ENCODE data around the gene RPP40. TPM values are rescaled to one million over a fixed set of nuclear protein-coding genes. Genes with fewer than 3 reads are reported as not detected.
A peak's percentile ranks its signal among the peaks of the same experiment; 100 is the strongest.

Gene RPP40
- polyA plus RNA-seq, 1 of the 3 experiments (the other 2 are of a cell fraction): 9.8 TPM

DNA sequence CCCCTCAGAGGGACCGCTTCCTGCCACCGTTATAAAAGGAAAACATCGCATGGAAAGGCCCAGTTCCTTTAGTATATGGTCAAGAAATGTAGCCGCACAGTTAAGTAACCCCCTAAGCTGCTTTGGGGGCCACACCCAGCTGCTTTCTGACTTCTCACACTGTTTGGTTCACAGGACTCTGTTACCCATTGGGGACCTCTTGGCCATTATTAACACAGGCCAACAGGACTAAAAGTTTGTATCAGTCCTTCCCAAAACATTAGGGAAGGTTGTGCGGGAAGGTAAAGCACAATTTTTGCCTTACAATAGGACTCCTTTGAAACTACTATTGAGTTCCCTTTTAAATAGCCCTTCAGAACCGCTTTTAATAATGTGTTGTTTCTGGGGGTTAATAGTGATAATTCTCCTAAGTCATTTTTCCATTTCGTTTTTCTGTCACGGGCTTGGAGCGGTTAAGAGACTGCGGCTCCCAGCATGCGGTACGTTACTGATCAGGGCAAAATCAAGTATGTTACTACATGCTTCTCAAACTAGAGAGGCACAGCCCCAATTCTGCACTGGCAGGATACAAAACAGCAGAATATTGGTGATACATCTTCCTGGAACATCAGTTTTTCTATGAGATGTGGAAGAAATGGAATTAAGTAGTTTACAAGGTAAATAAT is 668 bp upstream of the RPP40 start:
- peak overlapping the region; percentile 74 to 87 for H3K27ac ChIP-seq (ENCODE audit: low read depth in 2 of 2, low read length in 1 of 2)
- peaks cover 13 to 21% of the 10 kb centered on the region in 2 experiments for H3K36me3 ChIP-seq (replicated peaks in 1 of 2; ENCODE audit: control insufficient read depth in 1 of 2, insufficient read depth in 2 of 2, low read length in 1 of 2)
- H3F3A ChIP-seq (replicated peaks; ENCODE audit: insufficient read depth): no peaks in the 10 kb centered on the region
- TF ChIP-seq EP300 (IDR thresholded peaks at IDR 0.05; ENCODE audit: borderline replicate concordance in 1 of 2, low read depth in 1 of 2, low read length in 1 of 2) (no peak), YY1 (IDR thresholded peaks at IDR 0.05; ENCODE audit: low read depth) (no peak)
- TF ChIP-seq, protein P1, sequence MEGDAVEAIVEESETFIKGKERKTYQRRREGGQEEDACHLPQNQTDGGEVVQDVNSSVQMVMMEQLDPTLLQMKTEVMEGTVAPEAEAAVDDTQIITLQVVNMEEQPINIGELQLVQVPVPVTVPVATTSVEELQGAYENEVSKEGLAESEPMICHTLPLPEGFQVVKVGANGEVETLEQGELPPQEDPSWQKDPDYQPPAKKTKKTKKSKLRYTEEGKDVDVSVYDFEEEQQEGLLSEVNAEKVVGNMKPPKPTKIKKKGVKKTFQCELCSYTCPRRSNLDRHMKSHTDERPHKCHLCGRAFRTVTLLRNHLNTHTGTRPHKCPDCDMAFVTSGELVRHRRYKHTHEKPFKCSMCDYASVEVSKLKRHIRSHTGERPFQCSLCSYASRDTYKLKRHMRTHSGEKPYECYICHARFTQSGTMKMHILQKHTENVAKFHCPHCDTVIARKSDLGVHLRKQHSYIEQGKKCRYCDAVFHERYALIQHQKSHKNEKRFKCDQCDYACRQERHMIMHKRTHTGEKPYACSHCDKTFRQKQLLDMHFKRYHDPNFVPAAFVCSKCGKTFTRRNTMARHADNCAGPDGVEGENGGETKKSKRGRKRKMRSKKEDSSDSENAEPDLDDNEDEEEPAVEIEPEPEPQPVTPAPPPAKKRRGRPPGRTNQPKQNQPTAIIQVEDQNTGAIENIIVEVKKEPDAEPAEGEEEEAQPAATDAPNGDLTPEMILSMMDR (IDR thresholded peaks at IDR 0.05): no peak
- no peaks in the 10 kb centered on the region for H3K9me3 ChIP-seq
- no peaks in the 10 kb centered on the region for H3K27me3 ChIP-seq (ENCODE audit: insufficient read depth)
- H3K9me2 ChIP-seq: no peaks in the 10 kb centered on the region
- ChIA-PET CTCF (interaction anchor here (0.6 to 1.9 kb wide), 9 partner anchors 9 to 543 kb away, joined by 3 to 5 read pairs (median 3); no protein-coding TSS in a partner anchor), POLR2A (interaction anchor here (1.5 kb wide), 1 partner anchor 228 kb away, joined by 4 read pairs; the partner anchor contains the start of gene CDYL)
- peak overlapping the region; percentile 99 for H2AFZ ChIP-seq (ENCODE audit: low read depth)
- H3K79me2 ChIP-seq (ENCODE audit: insufficient read depth): no peaks in the 10 kb centered on the region
- H3K4me1 ChIP-seq (ENCODE audit: control insufficient read depth in 1 of 2, insufficient read depth in 2 of 2, low read depth in 1 of 2, low read length in 1 of 2): peaks cover 0 to 2% of the 10 kb centered on the region in 2 experiments; a peak in 2 of 4 replicates
- WGBS (ENCODE audit: low lambda C conversion rate): 64% methylated on average over 12 of the region's 12 CpGs
- peak overlapping the region; percentile 51 to 76 for H3K4me3 ChIP-seq (ENCODE audit: low read depth in 2 of 2, low read length in 1 of 2)
- no peak for DNase-seq
- H3K9ac ChIP-seq: peak overlapping the region; percentile 80
- H4K20me1 ChIP-seq (ENCODE audit: insufficient read depth): no peaks in the 10 kb centered on the region
- peak overlapping the region; percentile 96 for H3K4me2 ChIP-seq

DNA sequence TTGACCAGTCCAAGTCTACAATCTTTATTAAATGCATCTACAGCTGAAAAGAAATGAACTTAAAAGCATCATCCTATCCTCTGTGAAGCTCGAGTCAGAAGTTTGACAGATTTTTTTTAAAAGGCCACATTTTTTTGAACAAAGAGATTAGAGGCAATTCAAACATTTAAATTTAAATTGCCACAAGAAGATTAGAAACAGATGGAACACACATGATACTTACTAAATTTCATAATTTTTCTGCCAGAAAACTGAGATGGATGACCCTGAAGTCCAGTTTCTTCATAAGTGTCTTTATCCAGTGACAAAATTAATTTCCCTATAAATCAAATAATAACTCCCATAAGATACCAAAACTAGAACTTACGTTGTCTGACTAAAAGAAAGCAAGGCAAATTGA is 4.3 kb downstream of the RPP40 start:
- 60% methylated on average over 2 of the region's 2 CpGs for WGBS (ENCODE audit: low lambda C conversion rate)
- ChIA-PET POLR2A (no interaction called here), CTCF (no interaction called here)
- H2AFZ ChIP-seq (ENCODE audit: low read depth): no peak overlapping the region
- H3K9me3 ChIP-seq: no peaks in the 10 kb centered on the region
- TF ChIP-seq RAD21 (IDR thresholded peaks at IDR 0.05; ENCODE audit: low read length) (no peak), FOXM1 (IDR thresholded peaks at IDR 0.05; ENCODE audit: low read depth) (no peak), RFX5 (IDR thresholded peaks at IDR 0.05; ENCODE audit: low read length) (no peak), FOXJ3 (CRISPR knock-in tag; IDR thresholded peaks at IDR 0.05) (no peak)
- TF ChIP-seq, protein P2, sequence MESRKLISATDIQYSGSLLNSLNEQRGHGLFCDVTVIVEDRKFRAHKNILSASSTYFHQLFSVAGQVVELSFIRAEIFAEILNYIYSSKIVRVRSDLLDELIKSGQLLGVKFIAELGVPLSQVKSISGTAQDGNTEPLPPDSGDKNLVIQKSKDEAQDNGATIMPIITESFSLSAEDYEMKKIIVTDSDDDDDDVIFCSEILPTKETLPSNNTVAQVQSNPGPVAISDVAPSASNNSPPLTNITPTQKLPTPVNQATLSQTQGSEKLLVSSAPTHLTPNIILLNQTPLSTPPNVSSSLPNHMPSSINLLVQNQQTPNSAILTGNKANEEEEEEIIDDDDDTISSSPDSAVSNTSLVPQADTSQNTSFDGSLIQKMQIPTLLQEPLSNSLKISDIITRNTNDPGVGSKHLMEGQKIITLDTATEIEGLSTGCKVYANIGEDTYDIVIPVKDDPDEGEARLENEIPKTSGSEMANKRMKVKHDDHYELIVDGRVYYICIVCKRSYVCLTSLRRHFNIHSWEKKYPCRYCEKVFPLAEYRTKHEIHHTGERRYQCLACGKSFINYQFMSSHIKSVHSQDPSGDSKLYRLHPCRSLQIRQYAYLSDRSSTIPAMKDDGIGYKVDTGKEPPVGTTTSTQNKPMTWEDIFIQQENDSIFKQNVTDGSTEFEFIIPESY (IDR thresholded peaks at IDR 0.05; ENCODE audit: borderline replicate concordance, low read depth): no peak
- TF ChIP-seq, protein P3, sequence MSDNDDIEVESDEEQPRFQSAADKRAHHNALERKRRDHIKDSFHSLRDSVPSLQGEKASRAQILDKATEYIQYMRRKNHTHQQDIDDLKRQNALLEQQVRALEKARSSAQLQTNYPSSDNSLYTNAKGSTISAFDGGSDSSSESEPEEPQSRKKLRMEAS (IDR thresholded peaks at IDR 0.05; ENCODE audit: low read depth): no peak
- no peak overlapping the region for H3K9ac ChIP-seq
- H3F3A ChIP-seq (replicated peaks; ENCODE audit: insufficient read depth): no peaks in the 10 kb centered on the region
- H3K27me3 ChIP-seq (ENCODE audit: insufficient read depth): no peaks in the 10 kb centered on the region
- peaks cover 0 to under 1% of the 10 kb centered on the region in 2 experiments; a peak in 2 of 4 replicates for H3K4me1 ChIP-seq (ENCODE audit: control insufficient read depth in 1 of 2, insufficient read depth in 2 of 2, low read depth in 1 of 2, low read length in 1 of 2)
- no peak for DNase-seq
- no peak overlapping the region for H3K4me3 ChIP-seq (ENCODE audit: low read depth in 2 of 2, low read length in 1 of 2)
- H4K20me1 ChIP-seq (ENCODE audit: insufficient read depth): no peaks in the 10 kb centered on the region
- H3K4me2 ChIP-seq: no peak overlapping the region
- no peaks in the 10 kb centered on the region for H3K9me2 ChIP-seq
- H3K27ac ChIP-seq (ENCODE audit: low read depth in 2 of 2, low read length in 1 of 2): no peak overlapping the region
- H3K79me2 ChIP-seq (ENCODE audit: insufficient read depth): no peaks in the 10 kb centered on the region
- peaks cover 25 to 56% of the 10 kb centered on the region in 2 experiments for H3K36me3 ChIP-seq (replicated peaks in 1 of 2; ENCODE audit: control insufficient read depth in 1 of 2, insufficient read depth in 2 of 2, low read length in 1 of 2)

Measured in SK-N-SH (cell line).